DND-41 (cell line): ENCODE data around the gene NKTR.

Source experiments
- ATAC-seq: fragments of 200-7000 bp; cut with Tn5 transposase; 3 replicates; pipeline ENCODE4 v1.9.1; 2021; ENCODE audit warnings: low read depth; ENCODE audit not compliant: insufficient read depth
- DNase-seq: peaks from one replicate; pipeline ENCODE4 v3.0.0-alpha.2; 2020
- H2AFZ ChIP-seq: 2 replicates; pipeline ENCODE4 v1.6.0; 2012; ENCODE audit warnings: low read depth, low read length
- H3K27ac ChIP-seq: 2 replicates; pipeline ENCODE4 v1.5.1; 2012; ENCODE audit warnings: low read length, inconsistent platforms
- H3K27me3 ChIP-seq: fragments of 200-600 bp; sonication (generic); 2 replicates; pipeline ENCODE4 v1.6.0; 2012; ENCODE audit warnings: low read length, mild to moderate bottlenecking, inconsistent platforms; ENCODE audit not compliant: insufficient read depth, poor library complexity
- H3K36me3 ChIP-seq: 2 replicates; pipeline ENCODE4 v1.5.1; 2012; ENCODE audit warnings: low read length, inconsistent platforms; ENCODE audit not compliant: insufficient read depth
- H3K4me1 ChIP-seq: 2 replicates; pipeline ENCODE4 v1.5.1; 2012; ENCODE audit warnings: mild to moderate bottlenecking, low read length; ENCODE audit not compliant: insufficient read depth
- H3K4me2 ChIP-seq: 2 replicates; pipeline ENCODE4 v1.6.0; 2012; ENCODE audit warnings: mild to moderate bottlenecking, moderate library complexity, low read length, inconsistent platforms; ENCODE audit not compliant: insufficient read depth
- H3K4me3 ChIP-seq, 2 experiments: fragments of 200-600 bp in 1 of 2; shearing (Covaris generic) in 1 of 2; 2 replicates each; pipeline ENCODE4 v1.5.1; 2012 to 2016; ENCODE audit warnings: inconsistent platforms in 2 of 2, low read length in 2 of 2, mild to moderate bottlenecking in 2 of 2, low read depth in 1 of 2, moderate library complexity in 1 of 2
- H3K79me2 ChIP-seq: 2 replicates; pipeline ENCODE4 v1.6.0; 2012; ENCODE audit warnings: low read length, inconsistent platforms; ENCODE audit not compliant: insufficient read depth
- H3K9ac ChIP-seq: 2 replicates; pipeline ENCODE4 v1.6.0; 2012; ENCODE audit warnings: low read depth, mild to moderate bottlenecking, inconsistent platforms, low read length, moderate library complexity
- H3K9me3 ChIP-seq: 2 replicates; pipeline ENCODE4 v1.5.1; 2012; ENCODE audit warnings: low read length, moderate library complexity, mild to moderate bottlenecking, inconsistent platforms; ENCODE audit not compliant: insufficient read depth, severe bottlenecking
- H4K20me1 ChIP-seq: 2 replicates; pipeline ENCODE4 v1.6.0; 2012; ENCODE audit warnings: low read length; ENCODE audit not compliant: insufficient read depth
- EZH2 ChIP-seq: IDR thresholded peaks from 3 replicates; pipeline ENCODE4 v1.6.1; 2012; ENCODE audit warnings: borderline replicate concordance, low read depth, mild to moderate bottlenecking, moderate library complexity, low read length, inconsistent platforms; ENCODE audit not compliant: severe bottlenecking
- TF ChIP-seq, protein P1 (sequence below): IDR thresholded peaks from 2 replicates; pipeline ENCODE4 v1.5.1; 2012; ENCODE audit warnings: borderline replicate concordance, low read length, moderate library complexity, mild to moderate bottlenecking; ENCODE audit not compliant: poor library complexity, severe bottlenecking; ENCODE audit errors: extremely low read depth

NKTR gene

GRCh38 chr3:42666022-42666421, 65.5 kb downstream of the NKTR start:
- no peaks in the 10 kb centered on the region for H4K20me1 ChIP-seq
- H3K4me1 ChIP-seq = no peaks in the 10 kb centered on the region
- TF ChIP-seq, protein P1, sequence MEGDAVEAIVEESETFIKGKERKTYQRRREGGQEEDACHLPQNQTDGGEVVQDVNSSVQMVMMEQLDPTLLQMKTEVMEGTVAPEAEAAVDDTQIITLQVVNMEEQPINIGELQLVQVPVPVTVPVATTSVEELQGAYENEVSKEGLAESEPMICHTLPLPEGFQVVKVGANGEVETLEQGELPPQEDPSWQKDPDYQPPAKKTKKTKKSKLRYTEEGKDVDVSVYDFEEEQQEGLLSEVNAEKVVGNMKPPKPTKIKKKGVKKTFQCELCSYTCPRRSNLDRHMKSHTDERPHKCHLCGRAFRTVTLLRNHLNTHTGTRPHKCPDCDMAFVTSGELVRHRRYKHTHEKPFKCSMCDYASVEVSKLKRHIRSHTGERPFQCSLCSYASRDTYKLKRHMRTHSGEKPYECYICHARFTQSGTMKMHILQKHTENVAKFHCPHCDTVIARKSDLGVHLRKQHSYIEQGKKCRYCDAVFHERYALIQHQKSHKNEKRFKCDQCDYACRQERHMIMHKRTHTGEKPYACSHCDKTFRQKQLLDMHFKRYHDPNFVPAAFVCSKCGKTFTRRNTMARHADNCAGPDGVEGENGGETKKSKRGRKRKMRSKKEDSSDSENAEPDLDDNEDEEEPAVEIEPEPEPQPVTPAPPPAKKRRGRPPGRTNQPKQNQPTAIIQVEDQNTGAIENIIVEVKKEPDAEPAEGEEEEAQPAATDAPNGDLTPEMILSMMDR = no peak
- TF ChIP-seq EZH2 = no peak
- H3K4me3 ChIP-seq = no peak overlapping the region
- H3K4me2 ChIP-seq = no peak overlapping the region
- no peaks in the 10 kb centered on the region for H3K36me3 ChIP-seq
- no peaks in the 10 kb centered on the region for H3K79me2 ChIP-seq
- no peaks in the 10 kb centered on the region for H3K27me3 ChIP-seq
- no peaks in the 10 kb centered on the region for H3K9me3 ChIP-seq
- ATAC-seq = no peak
- no peak overlapping the region for H3K27ac ChIP-seq
- H2AFZ ChIP-seq = no peak overlapping the region
- DNase-seq = no peak
- H3K9ac ChIP-seq = no peak overlapping the region

DNA sequence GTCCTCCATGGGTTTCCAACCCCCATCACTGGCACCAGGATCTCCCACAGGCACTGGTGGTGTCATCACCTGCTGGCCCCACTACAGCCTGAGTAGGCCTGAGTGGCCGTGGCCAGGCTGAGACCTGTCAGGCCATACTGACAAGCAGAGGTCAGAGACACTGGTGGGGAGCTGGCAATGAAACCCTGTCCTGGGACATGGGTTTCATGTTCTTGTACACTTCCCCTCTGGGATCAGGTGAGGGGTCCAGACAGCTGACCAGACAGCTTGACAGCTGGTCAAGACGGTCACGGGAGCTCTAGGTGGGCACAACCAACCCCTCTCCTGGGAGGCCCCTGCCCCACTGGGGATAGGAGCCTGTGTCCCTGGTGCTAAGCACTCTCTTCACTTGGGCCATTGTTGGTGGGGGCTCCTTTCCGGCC, 66.1 kb downstream of the NKTR start:
- no peaks in the 10 kb centered on the region for H4K20me1 ChIP-seq
- no peaks in the 10 kb centered on the region for H3K27me3 ChIP-seq
- ATAC-seq (no peak), DNase-seq (no peak)
- no peak overlapping the region for H2AFZ ChIP-seq
- TF ChIP-seq, protein P1 = no peak
- TF ChIP-seq EZH2 = no peak
- H3K27ac ChIP-seq = no peak overlapping the region
- no peak overlapping the region for H3K4me2 ChIP-seq
- H3K79me2 ChIP-seq = no peaks in the 10 kb centered on the region
- H3K4me3 ChIP-seq = no peak overlapping the region
- no peaks in the 10 kb centered on the region for H3K4me1 ChIP-seq
- no peaks in the 10 kb centered on the region for H3K36me3 ChIP-seq
- H3K9ac ChIP-seq = no peak overlapping the region
- no peaks in the 10 kb centered on the region for H3K9me3 ChIP-seq

- Histone ChIP-seq H3K9me3 (no peaks in the 10 kb centered on the region), H3K36me3 (no peaks in the 10 kb centered on the region), H4K20me1 (no peaks in the 10 kb centered on the region), H3K4me1 (no peaks in the 10 kb centered on the region), H2AFZ (no peak overlapping the region), H3K79me2 (no peaks in the 10 kb centered on the region), H3K4me2 (no peak overlapping the region), H3K4me3 (no peak overlapping the region), H3K27me3 (no peaks in the 10 kb centered on the region), H3K27ac (no peak overlapping the region), H3K9ac (no peak overlapping the region)
- DNase-seq (no peak), ATAC-seq (no peak)
- TF ChIP-seq, protein P1 = no peak
- no peak for TF ChIP-seq EZH2
Measured at GRCh38 chr3:42667096-42667522, 66.6 kb downstream of the NKTR start.
